HEK293 (cell line): ENCODE results near the gene PTPRN2.
"Not testable (repeated sequence)": the region's sequence is repeated elsewhere in the genome, so short reads cannot be mapped to it uniquely, and the experiment has no call there.

Experiments used
- CTCF ChIA-PET: fragments of 350-600 bp; formaldehyde crosslinking; extraction: SDS; loops from one replicate; lab custom pipeline; 2021; ENCODE audit warnings: antibody characterized with exemption; lab: Yijun Ruan, JAX
- POLR2A ChIA-PET: fragments of 300-600 bp; formaldehyde crosslinking; extraction: SDS; loops from one replicate; lab custom pipeline; 2020; ENCODE audit warnings: antibody characterized with exemption, inconsistent platforms; lab: Yijun Ruan, JAX
- H3K27ac ChIP-seq: fragments of 200-500 bp; sonication (Bioruptor generic); 2 replicates; pipeline ENCODE4 v1.5.1; 2014; ENCODE audit warnings: low read depth, low read length, control low read depth, inconsistent platforms; ENCODE audit errors: extremely low read depth
- H3K36me3 ChIP-seq, 2 experiments: fragments of 200-500 bp in 1 of 2; sonication (Bioruptor generic) in 1 of 2; 1 replicate in 1 of 2; 2 replicates in 1 of 2; pipeline ENCODE4 v1.5.1; 2014 to 2017; ENCODE audit warnings: inconsistent platforms in 2 of 2, low read length in 2 of 2; ENCODE audit not compliant: control insufficient read depth in 2 of 2, insufficient read depth in 1 of 2
- H3K4me1 ChIP-seq: fragments of 200-500 bp; sonication (Bioruptor generic); 2 replicates; pipeline ENCODE4 v1.5.1; 2014; ENCODE audit warnings: mild to moderate bottlenecking, low read length, inconsistent platforms; ENCODE audit not compliant: control insufficient read depth, insufficient read depth
- H3K4me3 ChIP-seq: 2 replicates; pipeline ENCODE4 v1.5.1; 2011; ENCODE audit warnings: low read depth, mild to moderate bottlenecking, control low read depth, low read length, moderate library complexity
- H3K9me3 ChIP-seq: fragments of 200-500 bp; sonication (Bioruptor generic); 2 replicates; pipeline ENCODE4 v1.5.1; 2014; ENCODE audit warnings: low read depth, low read length, inconsistent platforms; ENCODE audit not compliant: control insufficient read depth, insufficient read depth
- INSM2 ChIP-seq: fragments of 450-650 bp; formaldehyde crosslinking; IDR thresholded peaks from 2 replicates; pipeline ENCODE4 v1.5.1; 2016; ENCODE audit warnings: missing biosample characterization, missing genetic modification characterization
- KLF1 ChIP-seq: fragments of 450-650 bp; formaldehyde crosslinking; IDR thresholded peaks from 2 replicates; pipeline ENCODE4 v1.5.1; 2016; ENCODE audit warnings: missing biosample characterization, missing genetic modification characterization
- KLF9 ChIP-seq: fragments of 450-650 bp; formaldehyde crosslinking; IDR thresholded peaks from 2 replicates; pipeline ENCODE4 v1.5.1; 2016; ENCODE audit warnings: missing biosample characterization, missing genetic modification characterization, low read depth
- MEIS1 ChIP-seq: sonication (generic); formaldehyde crosslinking; IDR thresholded peaks from 2 replicates; pipeline ENCODE4 v1.8.1; 2022; ENCODE audit warnings: missing genetic modification reagents, mild to moderate bottlenecking, borderline replicate concordance
- SCRT2 ChIP-seq: fragments of 450-650 bp; formaldehyde crosslinking; IDR thresholded peaks from 2 replicates; pipeline ENCODE4 v1.5.1; 2016; ENCODE audit warnings: missing biosample characterization, missing genetic modification characterization
- ZNF146 ChIP-seq: fragments of 450-650 bp; formaldehyde crosslinking; IDR thresholded peaks from 2 replicates; pipeline ENCODE4 v1.5.1; 2016; ENCODE audit warnings: missing biosample characterization, missing genetic modification characterization
- ZNF24 ChIP-seq: fragments of 450-650 bp; formaldehyde crosslinking; IDR thresholded peaks from 2 replicates; pipeline ENCODE4 v1.5.1; 2016; ENCODE audit warnings: missing biosample characterization, missing genetic modification characterization
- ZNF473 ChIP-seq: fragments of 450-650 bp; formaldehyde crosslinking; IDR thresholded peaks from 2 replicates; pipeline ENCODE4 v1.5.1; 2017; ENCODE audit warnings: missing biosample characterization, missing genetic modification characterization
- ZNF501 ChIP-seq: fragments of 450-650 bp; formaldehyde crosslinking; IDR thresholded peaks from 2 replicates; pipeline ENCODE4 v1.5.1; 2016; ENCODE audit warnings: missing biosample characterization, missing genetic modification characterization
- ZNF639 ChIP-seq: fragments of 450-650 bp; formaldehyde crosslinking; IDR thresholded peaks from 2 replicates; pipeline ENCODE4 v1.5.1; 2016; ENCODE audit warnings: missing biosample characterization, missing genetic modification characterization
- ZNF785 ChIP-seq: fragments of 450-650 bp; formaldehyde crosslinking; IDR thresholded peaks from 2 replicates; pipeline ENCODE4 v1.5.1; 2016; ENCODE audit warnings: missing biosample characterization, missing genetic modification characterization
- ZNF830 ChIP-seq: fragments of 450-650 bp; IDR thresholded peaks from 2 replicates; pipeline ENCODE4 v1.5.0; 2018; ENCODE audit warnings: missing biosample characterization, missing genetic modification characterization, low read depth, mild to moderate bottlenecking, moderate library complexity
- TF ChIP-seq, protein P1 (sequence below): fragments of 450-650 bp; formaldehyde crosslinking; IDR thresholded peaks from 2 replicates; pipeline ENCODE4 v1.5.1; 2016; ENCODE audit warnings: missing biosample characterization, missing genetic modification characterization, borderline replicate concordance
- TF ChIP-seq, protein P2 (sequence below): fragments of 450-650 bp; formaldehyde crosslinking; IDR thresholded peaks from 2 replicates; pipeline ENCODE4 v1.5.1; 2016; ENCODE audit warnings: missing biosample characterization, missing genetic modification characterization
- TF ChIP-seq, protein P3 (sequence below): fragments of 450-650 bp; formaldehyde crosslinking; IDR thresholded peaks from 2 replicates; pipeline ENCODE4 v1.5.1; 2016; ENCODE audit warnings: missing biosample characterization, missing genetic modification characterization

Gene PTPRN2

GRCh38 chr7:157665634-157665988 is 922.0 kb downstream of the PTPRN2 start:
- H3K4me3 ChIP-seq, H3K27ac ChIP-seq, CTCF ChIA-PET, H3K4me1 ChIP-seq, POLR2A ChIA-PET, H3K9me3 ChIP-seq, H3K36me3 ChIP-seq: not testable (repeated sequence)
- TF ChIP-seq ZNF146 (tag by site-specific recombination) = peak; percentile 98
- TF ChIP-seq, all 188 proteins: peak for 1; not testable (repeated sequence) for 187

GRCh38 chr7:157664871-157665633 is 922.6 kb downstream of the PTPRN2 start:
- POLR2A ChIA-PET = no interaction called here
- TF ChIP-seq, protein P1, sequence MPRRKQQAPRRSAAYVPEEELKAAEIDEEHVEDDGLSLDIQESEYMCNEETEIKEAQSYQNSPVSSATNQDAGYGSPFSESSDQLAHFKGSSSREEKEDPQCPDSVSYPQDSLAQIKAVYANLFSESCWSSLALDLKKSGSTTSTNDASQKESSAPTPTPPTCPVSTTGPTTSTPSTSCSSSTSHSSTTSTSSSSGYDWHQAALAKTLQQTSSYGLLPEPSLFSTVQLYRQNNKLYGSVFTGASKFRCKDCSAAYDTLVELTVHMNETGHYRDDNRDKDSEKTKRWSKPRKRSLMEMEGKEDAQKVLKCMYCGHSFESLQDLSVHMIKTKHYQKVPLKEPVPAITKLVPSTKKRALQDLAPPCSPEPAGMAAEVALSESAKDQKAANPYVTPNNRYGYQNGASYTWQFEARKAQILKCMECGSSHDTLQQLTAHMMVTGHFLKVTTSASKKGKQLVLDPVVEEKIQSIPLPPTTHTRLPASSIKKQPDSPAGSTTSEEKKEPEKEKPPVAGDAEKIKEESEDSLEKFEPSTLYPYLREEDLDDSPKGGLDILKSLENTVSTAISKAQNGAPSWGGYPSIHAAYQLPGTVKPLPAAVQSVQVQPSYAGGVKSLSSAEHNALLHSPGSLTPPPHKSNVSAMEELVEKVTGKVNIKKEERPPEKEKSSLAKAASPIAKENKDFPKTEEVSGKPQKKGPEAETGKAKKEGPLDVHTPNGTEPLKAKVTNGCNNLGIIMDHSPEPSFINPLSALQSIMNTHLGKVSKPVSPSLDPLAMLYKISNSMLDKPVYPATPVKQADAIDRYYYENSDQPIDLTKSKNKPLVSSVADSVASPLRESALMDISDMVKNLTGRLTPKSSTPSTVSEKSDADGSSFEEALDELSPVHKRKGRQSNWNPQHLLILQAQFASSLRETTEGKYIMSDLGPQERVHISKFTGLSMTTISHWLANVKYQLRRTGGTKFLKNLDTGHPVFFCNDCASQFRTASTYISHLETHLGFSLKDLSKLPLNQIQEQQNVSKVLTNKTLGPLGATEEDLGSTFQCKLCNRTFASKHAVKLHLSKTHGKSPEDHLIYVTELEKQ (tag by site-specific recombination) = no peak
- TF ChIP-seq ZNF473 (tag by site-specific recombination) (no peak), ZNF639 (no peak), MEIS1 (no peak), KLF1 (tag by site-specific recombination) (no peak), ZNF785 (no peak), ZNF24 (tag by site-specific recombination) (no peak), ZNF830 (tag by site-specific recombination) (no peak), INSM2 (no peak), KLF9 (no peak), SCRT2 (tag by site-specific recombination) (no peak)
- TF ChIP-seq, protein P2, sequence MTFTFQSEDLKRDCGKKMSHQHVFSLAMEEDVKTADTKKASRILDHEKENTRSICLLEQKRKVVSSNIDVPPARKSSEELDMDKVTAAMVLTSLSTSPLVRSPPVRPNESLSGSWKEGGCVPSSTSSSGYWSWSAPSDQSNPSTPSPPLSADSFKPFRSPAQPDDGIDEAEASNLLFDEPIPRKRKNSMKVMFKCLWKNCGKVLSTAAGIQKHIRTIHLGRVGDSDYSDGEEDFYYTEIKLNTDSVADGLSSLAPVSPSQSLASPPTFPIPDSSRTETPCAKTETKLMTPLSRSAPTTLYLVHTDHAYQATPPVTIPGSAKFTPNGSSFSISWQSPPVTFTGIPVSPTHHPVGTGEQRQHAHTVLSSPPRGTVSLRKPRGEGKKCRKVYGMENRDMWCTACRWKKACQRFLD (tag by site-specific recombination) = no peak
- Histone ChIP-seq H3K4me3 (no peak overlapping the region), H3K27ac (no peak overlapping the region), H3K9me3 (no peaks in the 10 kb centered on the region), H3K36me3 (no peaks in the 10 kb centered on the region), H3K4me1 (no peaks in the 10 kb centered on the region)
- CTCF ChIA-PET = no interaction called here

DNA sequence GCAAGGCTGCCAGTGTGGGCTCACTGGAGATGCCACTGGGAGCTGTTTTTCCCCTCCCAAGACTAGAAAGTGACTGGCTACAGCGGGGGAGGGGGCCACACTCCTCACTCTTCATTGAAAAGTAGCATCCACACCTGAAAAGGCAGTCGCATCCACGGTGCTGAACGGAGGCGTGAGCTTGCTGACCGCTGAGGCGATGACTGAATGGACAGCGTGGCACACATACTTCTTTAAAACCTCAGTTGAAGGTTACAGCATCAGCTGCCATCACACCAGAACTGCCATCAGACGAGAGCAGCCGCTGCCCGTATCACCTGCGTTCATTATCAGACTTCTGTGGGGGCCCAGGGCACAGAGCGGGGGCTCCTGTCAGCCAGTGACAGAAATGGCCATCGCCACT is 923.6 kb downstream of the PTPRN2 start:
- ChIA-PET CTCF (no interaction called here), POLR2A (no interaction called here)
- TF ChIP-seq, protein P3, sequence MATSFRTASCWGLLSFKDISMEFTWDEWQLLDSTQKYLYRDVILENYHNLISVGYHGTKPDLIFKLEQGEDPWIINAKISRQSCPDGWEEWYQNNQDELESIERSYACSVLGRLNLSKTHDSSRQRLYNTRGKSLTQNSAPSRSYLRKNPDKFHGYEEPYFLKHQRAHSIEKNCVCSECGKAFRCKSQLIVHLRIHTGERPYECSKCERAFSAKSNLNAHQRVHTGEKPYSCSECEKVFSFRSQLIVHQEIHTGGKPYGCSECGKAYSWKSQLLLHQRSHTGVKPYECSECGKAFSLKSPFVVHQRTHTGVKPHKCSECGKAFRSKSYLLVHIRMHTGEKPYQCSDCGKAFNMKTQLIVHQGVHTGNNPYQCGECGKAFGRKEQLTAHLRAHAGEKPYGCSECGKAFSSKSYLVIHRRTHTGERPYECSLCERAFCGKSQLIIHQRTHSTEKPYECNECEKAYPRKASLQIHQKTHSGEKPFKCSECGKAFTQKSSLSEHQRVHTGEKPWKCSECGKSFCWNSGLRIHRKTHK = no peak
- TF ChIP-seq ZNF473 (tag by site-specific recombination) (no peak), ZNF501 (no peak)
- Histone ChIP-seq H3K4me1 (no peaks in the 10 kb centered on the region), H3K9me3 (no peaks in the 10 kb centered on the region), H3K27ac (no peak overlapping the region), H3K4me3 (no peak overlapping the region), H3K36me3 (no peaks in the 10 kb centered on the region)
